Memory B cell (primary cell): ENCODE results near the gene WNT3A.
A peak's percentile ranks its signal among the peaks of the same experiment; 100 is the strongest.
"Not testable (repeated sequence)": the region's sequence is repeated elsewhere in the genome, so short reads cannot be mapped to it uniquely, and the experiment has no call there.

Experiments used
- ATAC-seq: fragments of 150-1000 bp; cut with Tn5 transposase; 2 replicates; pipeline ENCODE4 v1.10.0; 2021; ENCODE audit warnings: low read depth, mild to moderate bottlenecking, moderate library complexity
- DNase-seq, 2 donors: peaks; one replicate each; pipeline ENCODE4 v3.0.0; 2022; ENCODE audit warnings: low spot score in 2 of 2
- H3K27ac Mint-ChIP-seq: one replicate; pipeline ENCODE4 v1.8.0; 2022; ENCODE audit warnings: mild to moderate bottlenecking, moderate library complexity, mixed read lengths
- H3K27me3 Mint-ChIP-seq: one replicate; pipeline ENCODE4 v1.8.0; 2022; ENCODE audit warnings: mixed read lengths
- H3K36me3 Mint-ChIP-seq: one replicate; pipeline ENCODE4 v1.8.0; 2022; ENCODE audit warnings: mild to moderate bottlenecking, mixed read lengths
- H3K4me1 Mint-ChIP-seq: one replicate; pipeline ENCODE4 v1.8.0; 2022; ENCODE audit warnings: mixed read lengths
- H3K4me3 Mint-ChIP-seq: one replicate; pipeline ENCODE4 v1.8.0; 2022; ENCODE audit warnings: mild to moderate bottlenecking, moderate library complexity, mixed read lengths
- H3K9me3 Mint-ChIP-seq: one replicate; pipeline ENCODE4 v1.8.0; 2022; ENCODE audit warnings: mixed read lengths

Gene WNT3A, protein sequence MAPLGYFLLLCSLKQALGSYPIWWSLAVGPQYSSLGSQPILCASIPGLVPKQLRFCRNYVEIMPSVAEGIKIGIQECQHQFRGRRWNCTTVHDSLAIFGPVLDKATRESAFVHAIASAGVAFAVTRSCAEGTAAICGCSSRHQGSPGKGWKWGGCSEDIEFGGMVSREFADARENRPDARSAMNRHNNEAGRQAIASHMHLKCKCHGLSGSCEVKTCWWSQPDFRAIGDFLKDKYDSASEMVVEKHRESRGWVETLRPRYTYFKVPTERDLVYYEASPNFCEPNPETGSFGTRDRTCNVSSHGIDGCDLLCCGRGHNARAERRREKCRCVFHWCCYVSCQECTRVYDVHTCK

DNA sequence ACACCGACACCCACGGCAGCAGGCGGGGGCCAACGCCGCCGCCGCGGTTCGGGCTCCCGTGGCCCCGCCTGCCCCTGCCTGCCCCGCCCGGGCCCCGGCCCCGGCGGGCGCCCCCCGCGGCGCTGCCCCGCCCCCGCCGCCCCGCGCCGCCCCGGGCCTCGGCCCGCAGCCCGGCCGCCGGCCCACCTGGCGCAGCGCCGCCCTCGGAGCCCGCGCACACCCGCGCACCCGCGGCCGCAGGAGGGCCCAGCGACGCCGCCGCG lies at the start of gene WNT3A:
Gene WNT3A (plus strand): TSS at position 213 of the 263 bp plus-strand sequence. CDS start 131 bp downstream, outside the sequence.
- ATAC-seq: no peak
- Mint-ChIP-seq H3K4me1 (peaks cover 35% of the 10 kb centered on the region), H3K36me3 (no peaks in the 10 kb centered on the region), H3K4me3 (peak within 1 kb of the TSS; percentile 60), H3K27ac (no peak within 1 kb of the TSS), H3K9me3 (no peaks in the 10 kb centered on the region), H3K27me3 (peaks cover 32% of the 10 kb centered on the region)
- DNase-seq: no peak

DNA sequence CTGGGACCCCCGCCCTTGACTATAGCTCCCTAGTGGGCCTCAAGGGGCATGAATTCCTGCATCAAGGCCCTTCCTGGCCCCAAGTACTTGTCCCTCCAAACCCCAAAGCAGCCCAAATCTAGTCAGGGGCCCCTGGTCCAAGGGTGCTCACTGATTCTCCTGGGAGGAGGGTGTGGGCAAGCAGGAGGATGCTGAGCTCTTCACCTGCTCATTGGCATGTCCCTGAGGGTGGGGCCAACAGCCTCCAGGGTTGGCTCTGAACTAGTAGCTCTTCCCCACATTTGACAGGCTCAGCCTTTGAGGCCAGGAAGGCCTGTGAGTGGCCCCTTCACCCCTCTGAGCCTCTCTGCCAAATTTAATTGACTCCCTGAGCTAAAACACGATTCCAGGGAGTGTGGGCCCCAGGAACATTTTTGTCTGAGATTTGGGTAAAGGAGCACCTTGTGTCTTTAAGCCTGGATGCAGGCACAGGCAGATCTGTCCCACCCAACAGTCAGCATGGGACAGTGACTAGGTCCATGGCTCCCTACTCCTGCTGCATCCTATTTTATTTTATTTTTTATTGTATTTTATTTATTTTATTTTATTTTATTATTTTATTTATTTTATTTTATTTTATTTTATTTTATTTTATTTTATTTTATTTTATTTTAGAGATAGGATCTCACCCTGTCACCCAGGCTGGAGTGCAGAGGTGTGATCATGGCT lies 48.0 kb upstream of the WNT3A start:
- ATAC-seq: no peak

DNA sequence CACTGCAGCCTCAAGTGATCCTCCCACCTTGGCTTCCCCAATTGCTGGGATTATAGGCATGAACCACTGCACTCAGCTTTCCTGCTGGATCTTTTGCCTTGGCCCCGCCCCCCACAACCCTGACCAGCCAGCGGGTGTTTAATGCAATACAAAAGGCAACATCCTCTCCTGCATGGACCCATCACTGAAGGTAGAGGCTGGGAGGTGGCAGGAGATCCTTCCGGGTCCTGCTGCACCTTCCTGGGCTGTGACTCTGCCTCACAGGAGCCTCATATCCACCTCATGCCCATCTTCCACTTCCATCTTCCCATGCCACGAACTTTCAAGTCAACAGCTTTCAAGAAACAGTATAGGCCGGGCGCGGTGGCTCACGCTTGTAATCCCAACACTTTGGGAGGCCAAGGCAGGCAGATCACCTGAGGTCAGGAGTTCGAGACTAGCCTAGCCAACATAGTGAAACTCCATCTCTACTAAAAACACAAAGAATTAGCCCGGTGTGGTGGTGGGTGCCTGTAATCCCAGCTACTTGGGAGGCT lies 47.4 kb upstream of the WNT3A start:
- Mint-ChIP-seq H3K4me3 (no peak overlapping the region), H3K9me3 (peaks cover 1% of the 10 kb centered on the region), H3K4me1 (no peaks in the 10 kb centered on the region), H3K27me3 (peaks cover 11% of the 10 kb centered on the region), H3K27ac (no peak overlapping the region), H3K36me3 (no peaks in the 10 kb centered on the region)
- no peak for DNase-seq
- ATAC-seq: no peak

More for the DNA sequence above, 48.0 kb upstream of the WNT3A start:
- no peaks in the 10 kb centered on the region for H3K4me1 Mint-ChIP-seq
- no peaks in the 10 kb centered on the region for H3K36me3 Mint-ChIP-seq
- peaks cover 11% of the 10 kb centered on the region for H3K27me3 Mint-ChIP-seq
- H3K27ac Mint-ChIP-seq: no peak overlapping the region
- peaks cover 1% of the 10 kb centered on the region for H3K9me3 Mint-ChIP-seq
- no peak for DNase-seq
- no peak overlapping the region for H3K4me3 Mint-ChIP-seq

DNA sequence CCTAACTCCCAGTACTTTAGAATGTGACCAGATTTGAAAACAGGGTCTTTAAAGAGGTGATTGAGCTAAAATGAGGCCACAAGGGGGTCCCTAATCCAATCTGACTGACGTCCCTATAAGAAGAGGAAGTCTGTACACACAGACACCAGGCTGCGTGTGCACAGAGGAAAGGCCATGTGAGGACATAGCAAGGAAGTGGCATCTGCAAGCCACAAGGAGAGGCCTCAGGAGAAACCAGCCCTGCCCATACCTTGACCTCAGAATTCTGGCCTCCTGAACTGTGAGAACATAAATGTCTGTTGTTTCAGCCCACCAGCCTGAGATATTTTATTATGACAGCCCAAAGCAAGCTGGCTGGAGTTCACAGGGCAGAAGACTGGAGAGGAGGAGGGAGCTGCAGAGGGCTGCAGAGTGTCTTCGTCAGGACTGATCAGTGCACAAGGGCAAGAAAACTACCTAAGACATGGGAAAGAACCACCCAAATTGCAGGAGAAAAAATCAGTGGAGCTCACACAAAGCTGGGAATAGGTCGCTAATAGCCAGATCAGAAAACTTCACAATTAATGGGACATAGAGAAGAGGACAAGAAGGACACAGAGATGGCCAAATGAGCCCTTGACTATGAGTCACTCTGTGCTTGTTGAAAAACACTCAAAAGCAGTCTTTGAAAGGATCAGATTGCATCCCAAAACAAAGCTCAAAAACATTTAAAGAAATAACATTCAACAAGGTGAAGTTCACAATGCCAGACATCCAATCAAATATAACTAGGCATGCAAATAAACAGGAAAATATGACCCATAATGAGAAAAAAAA lies 44.9 kb upstream of the WNT3A start:
- H3K27me3 Mint-ChIP-seq: peaks cover 11% of the 10 kb centered on the region
- peaks cover 1% of the 10 kb centered on the region for H3K9me3 Mint-ChIP-seq
- H3K4me3 Mint-ChIP-seq: no peak overlapping the region
- ATAC-seq (no peak), DNase-seq (no peak)
- H3K36me3 Mint-ChIP-seq: no peaks in the 10 kb centered on the region
- no peaks in the 10 kb centered on the region for H3K4me1 Mint-ChIP-seq
- H3K27ac Mint-ChIP-seq: no peak overlapping the region

DNA sequence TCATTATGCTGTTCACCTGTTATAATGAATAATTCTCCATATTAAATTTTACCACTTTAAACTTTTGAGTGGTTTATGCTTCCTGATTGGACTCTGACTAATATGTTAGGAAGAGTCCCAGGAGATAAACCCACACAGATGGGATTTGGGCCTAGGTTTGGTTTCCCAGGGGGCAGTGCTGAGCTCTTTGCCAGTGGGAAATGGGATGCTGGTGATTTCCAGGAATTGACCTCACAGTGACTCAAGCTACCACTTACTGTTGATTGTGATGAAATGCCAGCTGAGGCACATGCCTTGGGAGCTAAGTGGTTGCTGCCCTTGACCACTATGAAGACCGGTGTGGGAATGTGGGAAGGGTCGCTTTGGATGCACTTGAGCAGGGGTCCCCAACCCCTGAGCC lies 40.1 kb upstream of the WNT3A start:
- H3K4me3 Mint-ChIP-seq, H3K4me1 Mint-ChIP-seq, H3K9me3 Mint-ChIP-seq, H3K27me3 Mint-ChIP-seq, H3K36me3 Mint-ChIP-seq, DNase-seq, ATAC-seq, H3K27ac Mint-ChIP-seq: not testable (repeated sequence)

DNA sequence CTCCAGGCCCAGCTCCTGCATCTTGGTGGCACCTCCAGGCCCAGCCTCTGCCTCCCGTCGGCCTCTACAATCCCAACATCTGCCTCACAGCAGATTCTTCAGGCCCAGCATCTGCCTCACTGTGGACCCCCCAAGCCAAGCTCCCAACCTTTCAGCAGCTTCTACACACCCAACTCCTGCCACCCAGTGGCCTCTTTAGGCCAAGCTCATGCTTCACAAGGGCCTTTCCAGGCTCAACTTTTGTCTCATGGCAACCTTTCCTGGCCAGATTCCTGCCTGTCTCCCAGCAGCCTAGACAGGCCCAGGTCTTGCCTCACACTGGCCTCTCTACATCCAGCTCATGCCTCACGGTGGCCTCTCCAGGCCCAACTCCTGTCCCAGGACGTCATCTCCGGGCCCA lies 39.0 kb upstream of the WNT3A start:
- DNase-seq, H3K4me3 Mint-ChIP-seq, ATAC-seq, H3K36me3 Mint-ChIP-seq, H3K27ac Mint-ChIP-seq, H3K4me1 Mint-ChIP-seq, H3K9me3 Mint-ChIP-seq, H3K27me3 Mint-ChIP-seq: not testable (repeated sequence)

DNA sequence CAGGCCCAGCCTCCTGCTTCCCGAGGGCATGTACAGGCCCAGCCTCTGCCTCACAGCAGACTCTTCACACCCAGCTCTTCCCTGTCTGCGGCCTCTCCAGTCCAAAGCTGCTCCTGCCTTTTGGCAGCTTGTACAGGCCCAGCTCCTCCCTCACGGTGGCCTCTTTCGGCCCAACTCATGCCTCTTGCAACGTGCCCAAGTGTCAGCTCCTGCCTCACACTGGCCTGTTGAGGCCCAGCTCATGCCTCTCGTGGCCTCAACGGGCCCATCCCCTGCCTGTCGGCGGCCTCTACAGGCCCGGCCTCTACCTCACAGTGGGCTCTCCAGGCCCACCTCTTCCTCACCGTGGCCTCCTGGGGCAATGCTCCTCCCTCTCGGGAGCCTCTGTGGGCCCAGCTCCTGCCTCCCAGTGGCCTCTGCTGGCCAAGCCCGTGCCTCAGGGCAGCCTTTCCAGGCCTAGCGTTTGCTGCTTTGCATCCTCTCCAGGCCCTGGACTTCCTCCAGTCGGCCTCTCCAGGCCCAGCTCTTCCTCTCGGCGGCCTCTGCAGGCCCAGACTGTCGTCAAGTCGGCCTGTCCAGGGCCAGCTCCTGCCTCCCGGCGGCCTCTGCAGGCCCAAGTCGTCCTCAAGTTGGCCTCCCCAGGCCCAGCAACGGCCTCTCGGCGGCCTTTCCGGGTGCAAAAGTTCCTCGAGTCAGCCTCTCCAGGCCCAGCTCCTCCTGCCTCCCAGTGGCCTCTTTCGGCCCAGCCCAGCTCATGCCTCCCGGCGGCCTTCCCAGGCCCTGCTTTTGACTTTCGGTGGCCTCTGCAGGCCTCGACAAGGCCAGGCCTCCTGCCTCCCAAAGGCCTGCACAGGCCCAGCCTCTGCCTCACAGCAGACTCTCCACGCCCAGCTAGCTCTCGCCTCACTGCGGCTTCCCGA lies 36.5 kb upstream of the WNT3A start:
- not testable (repeated sequence) for DNase-seq, H3K27me3 Mint-ChIP-seq, H3K4me3 Mint-ChIP-seq, H3K9me3 Mint-ChIP-seq, H3K36me3 Mint-ChIP-seq, ATAC-seq, H3K4me1 Mint-ChIP-seq, H3K27ac Mint-ChIP-seq

DNA sequence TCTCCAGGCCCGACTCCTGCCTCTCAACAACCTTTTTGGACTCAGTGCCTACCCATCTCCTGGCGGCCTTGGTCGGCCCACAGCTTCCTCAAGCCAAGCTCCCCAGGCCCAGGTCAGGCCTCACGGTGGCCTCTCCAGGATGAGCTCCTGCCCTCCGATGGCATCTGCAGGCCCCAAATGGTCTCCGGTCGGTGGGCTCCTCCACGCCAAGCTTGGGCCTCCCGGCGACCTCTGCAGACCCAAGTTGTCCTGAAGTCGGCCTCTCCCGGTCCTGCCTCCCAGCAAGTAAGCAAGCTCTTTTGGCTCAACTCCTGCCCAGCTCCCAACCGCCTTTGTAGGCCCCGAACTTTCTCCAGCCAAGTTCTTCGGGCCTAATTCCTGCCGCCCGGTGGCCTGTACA lies 35.6 kb upstream of the WNT3A start:
- H3K4me1 Mint-ChIP-seq, H3K27ac Mint-ChIP-seq, DNase-seq, H3K36me3 Mint-ChIP-seq, H3K9me3 Mint-ChIP-seq, H3K4me3 Mint-ChIP-seq, ATAC-seq, H3K27me3 Mint-ChIP-seq: not testable (repeated sequence)

DNA sequence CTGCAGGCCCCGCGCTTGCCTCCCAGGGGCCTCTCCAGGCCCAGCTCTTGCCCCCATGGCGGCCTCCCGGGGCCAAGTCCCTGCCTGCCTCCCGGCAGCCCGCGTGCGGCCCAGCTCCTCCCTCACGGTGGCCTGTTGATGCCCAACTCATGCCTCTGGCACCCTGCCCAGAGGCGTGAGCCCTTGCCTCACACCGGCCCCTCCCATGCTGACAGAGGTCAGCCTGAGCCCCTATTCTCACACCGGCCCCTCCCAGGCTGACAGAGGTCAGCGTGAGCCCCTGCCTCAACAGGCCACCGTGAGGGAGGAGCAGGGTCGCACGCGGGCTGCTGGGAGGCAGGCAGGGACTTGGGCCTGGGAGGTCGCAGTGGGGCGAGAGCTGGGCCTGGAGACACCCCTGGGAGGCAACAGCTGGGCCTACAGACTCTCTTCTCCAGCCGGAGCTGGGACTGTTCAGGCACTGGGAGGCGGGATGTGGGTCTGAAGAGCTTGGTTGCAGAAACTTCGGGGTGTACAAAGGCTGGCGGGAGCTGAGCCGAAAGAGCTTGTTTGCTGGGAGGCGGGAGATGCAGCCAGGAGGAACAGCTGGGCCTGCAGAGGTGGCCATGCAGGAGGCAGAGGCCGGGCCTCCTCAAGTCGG lies 35.0 kb upstream of the WNT3A start:
- H3K27ac Mint-ChIP-seq, DNase-seq, H3K27me3 Mint-ChIP-seq, ATAC-seq, H3K9me3 Mint-ChIP-seq, H3K4me1 Mint-ChIP-seq, H3K4me3 Mint-ChIP-seq, H3K36me3 Mint-ChIP-seq: not testable (repeated sequence)

DNA sequence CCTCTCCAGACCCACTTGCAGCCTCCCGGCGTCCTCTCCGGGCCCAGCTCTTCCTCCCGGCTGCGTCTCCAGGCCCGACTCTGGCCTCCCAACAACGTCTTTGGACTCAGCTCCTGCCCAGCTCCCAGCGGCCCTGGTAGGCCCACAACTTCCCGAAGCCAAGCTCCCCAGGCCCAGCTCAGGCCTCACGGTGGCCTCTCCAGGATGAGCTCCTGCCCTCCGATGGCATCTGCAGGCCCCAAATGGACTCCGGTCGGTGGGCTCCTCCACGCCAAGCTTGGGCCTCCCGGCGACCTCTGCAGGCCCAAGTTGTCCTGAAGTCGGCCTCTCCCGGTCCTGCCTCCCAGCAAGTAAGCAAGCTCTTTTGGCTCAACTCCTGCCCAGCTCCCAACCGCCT lies 34.5 kb upstream of the WNT3A start:
- H3K27me3 Mint-ChIP-seq, H3K36me3 Mint-ChIP-seq, H3K27ac Mint-ChIP-seq, H3K4me1 Mint-ChIP-seq, DNase-seq, H3K9me3 Mint-ChIP-seq, ATAC-seq, H3K4me3 Mint-ChIP-seq: not testable (repeated sequence)

DNA sequence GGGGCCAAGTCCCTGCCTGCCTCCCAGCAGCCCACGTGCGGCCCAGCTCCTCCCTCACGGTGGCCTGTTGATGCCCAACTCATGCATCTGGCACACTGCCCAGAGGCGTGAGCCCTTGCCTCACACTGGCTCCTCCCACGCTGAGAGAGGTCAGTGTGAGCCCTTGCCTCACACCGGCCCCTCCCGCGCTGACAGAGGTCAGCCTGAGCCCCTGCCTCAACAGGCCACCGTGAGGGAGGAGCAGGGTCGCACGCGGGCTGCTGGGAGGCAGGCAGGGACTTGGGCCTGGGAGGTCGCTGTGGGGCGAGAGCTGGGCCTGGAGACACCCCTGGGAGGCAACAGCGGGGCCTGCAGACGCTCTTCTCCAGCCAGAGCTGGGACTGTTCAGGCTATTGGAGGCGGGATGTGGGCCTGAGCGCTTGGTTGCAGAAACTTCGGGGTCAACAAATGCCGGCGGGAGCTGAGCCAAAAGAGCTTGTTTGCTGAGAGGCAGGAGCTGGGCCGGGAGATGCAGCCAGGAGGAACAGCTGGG lies 33.9 kb upstream of the WNT3A start:
- H3K4me3 Mint-ChIP-seq, ATAC-seq, DNase-seq, H3K27ac Mint-ChIP-seq, H3K9me3 Mint-ChIP-seq, H3K27me3 Mint-ChIP-seq, H3K4me1 Mint-ChIP-seq, H3K36me3 Mint-ChIP-seq: not testable (repeated sequence)

DNA sequence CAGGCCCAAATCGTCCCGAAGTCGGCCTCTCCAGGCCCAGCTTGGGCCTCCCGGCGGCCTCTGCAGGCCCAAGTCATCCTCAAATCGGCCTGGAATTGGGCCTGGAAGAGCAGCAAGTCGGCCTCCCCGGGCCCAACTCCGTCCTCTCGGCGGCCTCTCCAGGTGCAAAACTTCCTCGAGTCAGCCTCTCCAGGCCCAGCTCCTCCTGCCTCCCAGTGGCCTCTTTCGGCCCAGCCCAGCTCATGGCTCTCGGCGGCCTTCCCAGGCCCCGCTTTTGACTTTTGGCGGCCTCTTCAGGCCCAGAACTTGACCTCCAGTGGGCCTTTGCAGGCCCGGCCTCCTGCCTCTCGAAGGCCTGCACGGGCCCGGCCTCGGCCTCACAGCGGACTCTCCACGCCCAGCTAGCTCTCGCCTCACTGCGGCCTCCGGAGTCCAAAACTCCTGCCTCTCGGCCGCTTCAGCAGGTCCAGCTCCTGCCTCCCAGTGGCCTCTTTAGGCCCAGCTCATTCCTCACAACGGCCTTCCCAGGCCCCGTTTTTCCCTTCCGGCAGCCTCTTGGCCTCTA lies 33.0 kb upstream of the WNT3A start:
- H3K27me3 Mint-ChIP-seq, H3K4me3 Mint-ChIP-seq, H3K27ac Mint-ChIP-seq, H3K9me3 Mint-ChIP-seq, ATAC-seq, H3K36me3 Mint-ChIP-seq, DNase-seq, H3K4me1 Mint-ChIP-seq: not testable (repeated sequence)
